ENCODE measurements around the gene CAPN15.

CAPN15 gene

GRCh38 chr16:572865-573650 is 45.5 kb downstream of the CAPN15 start:
- H3K4me3 ChIP-seq (ENCODE audit: low read length), result no peak overlapping the region
- no peaks in the 10 kb centered on the region for H3K36me3 ChIP-seq (ENCODE audit: control insufficient read depth, insufficient read depth, low read length)
- H3K4me1 ChIP-seq (ENCODE audit: control insufficient read depth, insufficient read depth, low read length), result peaks cover 26% of the 10 kb centered on the region
- no peak overlapping the region for H3K9ac ChIP-seq (ENCODE audit: low read length)
- H3K9me3 ChIP-seq (ENCODE audit: control insufficient read depth, low read length), result no peaks in the 10 kb centered on the region
- no peaks in the 10 kb centered on the region for H3K27me3 ChIP-seq (ENCODE audit: control insufficient read depth, insufficient read depth, low read length)

DNA sequence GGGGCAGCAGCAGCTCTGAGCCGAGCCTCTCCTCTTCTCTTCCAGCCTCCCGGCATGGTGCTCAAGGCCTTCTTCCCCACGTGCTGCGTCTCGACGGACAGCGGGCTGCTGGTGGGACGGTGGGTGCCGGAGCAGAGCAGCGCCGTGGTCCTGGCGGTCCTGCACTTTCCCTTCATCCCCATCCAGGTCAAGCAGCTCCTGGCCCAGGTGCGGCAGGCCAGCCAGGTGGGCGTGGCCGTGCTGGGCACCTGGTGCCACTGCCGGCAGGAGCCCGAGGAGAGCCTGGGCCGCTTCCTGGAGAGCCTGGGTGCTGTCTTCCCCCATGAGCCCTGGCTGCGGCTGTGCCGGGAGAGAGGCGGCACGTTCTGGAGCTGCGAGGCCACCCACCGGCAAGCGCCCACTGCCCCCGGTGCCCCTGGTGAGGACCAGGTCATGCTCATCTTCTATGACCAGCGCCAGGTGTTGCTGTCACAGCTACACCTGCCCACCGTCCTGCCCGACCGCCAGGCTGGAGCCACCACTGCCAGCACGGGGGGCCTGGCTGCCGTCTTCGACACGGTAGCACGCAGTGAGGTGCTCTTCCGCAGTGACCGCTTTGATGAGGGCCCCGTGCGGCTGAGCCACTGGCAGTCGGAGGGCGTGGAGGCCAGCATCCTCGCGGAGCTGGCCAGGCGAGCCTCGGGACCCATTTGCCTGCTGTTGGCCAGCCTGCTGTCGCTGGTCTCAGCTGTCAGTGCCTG is 46.7 kb downstream of the CAPN15 start:
- no peaks in the 10 kb centered on the region for H3K9me3 ChIP-seq (ENCODE audit: control insufficient read depth, low read length)
- H3K4me1 ChIP-seq (ENCODE audit: control insufficient read depth, insufficient read depth, low read length), result peaks cover 15% of the 10 kb centered on the region
- no peaks in the 10 kb centered on the region for H3K27me3 ChIP-seq (ENCODE audit: control insufficient read depth, insufficient read depth, low read length)
- no peak overlapping the region for H3K4me3 ChIP-seq (ENCODE audit: low read length)
- H3K36me3 ChIP-seq (ENCODE audit: control insufficient read depth, insufficient read depth, low read length), result no peaks in the 10 kb centered on the region
- H3K9ac ChIP-seq (ENCODE audit: low read length), result no peak overlapping the region

GRCh38 chr16:575354-576196 is 48.1 kb downstream of the CAPN15 start:
- H3K36me3 ChIP-seq (ENCODE audit: control insufficient read depth, insufficient read depth, low read length), result no peaks in the 10 kb centered on the region
- H3K4me3 ChIP-seq (ENCODE audit: low read length), result no peak overlapping the region
- no peaks in the 10 kb centered on the region for H3K9me3 ChIP-seq (ENCODE audit: control insufficient read depth, low read length)
- no peak overlapping the region for H3K9ac ChIP-seq (ENCODE audit: low read length)
- peaks cover 10% of the 10 kb centered on the region for H3K4me1 ChIP-seq (ENCODE audit: control insufficient read depth, insufficient read depth, low read length)
- H3K27me3 ChIP-seq (ENCODE audit: control insufficient read depth, insufficient read depth, low read length), result no peaks in the 10 kb centered on the region

DNA sequence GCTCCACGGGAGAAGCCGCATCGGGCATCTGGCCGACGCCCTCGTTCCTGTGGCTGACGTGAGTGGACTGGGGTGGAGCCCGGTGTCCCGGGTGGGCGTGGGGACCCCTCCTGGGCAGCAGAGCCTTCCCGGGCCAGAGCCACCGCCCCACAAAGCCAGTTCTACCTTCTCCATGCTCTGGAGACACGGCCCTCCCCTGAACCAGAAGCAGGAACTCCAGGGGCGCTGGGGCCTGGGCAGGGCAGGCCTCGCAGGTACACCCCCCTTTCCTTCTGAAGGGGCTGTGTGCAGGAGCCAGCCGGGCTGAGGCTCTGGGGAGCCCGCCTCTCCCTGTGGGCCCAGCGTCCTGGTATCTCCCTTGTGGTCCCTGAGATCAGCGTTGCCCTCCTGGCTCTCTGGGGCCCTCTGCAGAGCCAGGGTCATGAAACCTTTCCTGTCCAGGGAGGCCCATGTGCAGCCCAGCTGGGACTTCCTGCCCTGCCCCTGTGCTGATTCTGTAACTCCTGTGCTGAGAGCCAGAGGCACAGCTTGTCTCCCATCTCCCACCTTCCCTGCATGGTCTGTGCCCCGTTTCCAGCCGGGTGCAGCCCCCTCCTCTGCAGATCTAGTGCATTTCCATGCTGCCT is 48.8 kb downstream of the CAPN15 start:
- H3K4me1 ChIP-seq (ENCODE audit: control insufficient read depth, insufficient read depth, low read length), result peaks cover 2% of the 10 kb centered on the region
- H3K36me3 ChIP-seq (ENCODE audit: control insufficient read depth, insufficient read depth, low read length), result no peaks in the 10 kb centered on the region
- H3K9me3 ChIP-seq (ENCODE audit: control insufficient read depth, low read length), result no peaks in the 10 kb centered on the region
- no peak overlapping the region for H3K9ac ChIP-seq (ENCODE audit: low read length)
- H3K27me3 ChIP-seq (ENCODE audit: control insufficient read depth, insufficient read depth, low read length), result no peaks in the 10 kb centered on the region
- no peak overlapping the region for H3K4me3 ChIP-seq (ENCODE audit: low read length)

DNA sequence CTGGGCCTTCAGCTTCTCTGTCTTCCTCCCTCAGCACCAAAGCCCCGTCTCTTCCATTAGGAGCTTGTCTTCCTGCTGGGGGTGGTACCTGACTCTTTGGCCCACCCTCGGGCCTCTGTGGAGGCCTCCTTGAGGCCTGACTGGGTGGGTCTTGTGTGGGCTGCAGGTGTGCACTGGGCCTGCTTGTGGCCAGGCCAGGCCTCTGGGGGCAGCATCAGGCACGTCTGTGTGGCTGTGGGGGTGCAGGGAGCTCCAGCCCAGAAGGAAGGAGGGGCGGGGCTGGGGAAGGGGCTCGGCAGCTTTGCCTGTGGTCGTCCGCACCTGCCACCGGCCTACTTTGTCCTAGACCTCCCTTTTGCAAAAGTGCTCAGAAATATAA is 49.3 kb downstream of the CAPN15 start:
- Histone ChIP-seq H3K36me3 (ENCODE audit: control insufficient read depth, insufficient read depth, low read length) (no peaks in the 10 kb centered on the region), H3K9ac (ENCODE audit: low read length) (no peak overlapping the region)

GRCh38 chr16:577796-578195 is 50.3 kb downstream of the CAPN15 start:
- no peaks in the 10 kb centered on the region for H3K4me1 ChIP-seq (ENCODE audit: control insufficient read depth, insufficient read depth, low read length)
- H3K4me3 ChIP-seq (ENCODE audit: low read length), result no peak overlapping the region
- no peak overlapping the region for H3K9ac ChIP-seq (ENCODE audit: low read length)
- H3K9me3 ChIP-seq (ENCODE audit: control insufficient read depth, low read length), result no peaks in the 10 kb centered on the region
- H3K36me3 ChIP-seq (ENCODE audit: control insufficient read depth, insufficient read depth, low read length), result no peaks in the 10 kb centered on the region
- no peaks in the 10 kb centered on the region for H3K27me3 ChIP-seq (ENCODE audit: control insufficient read depth, insufficient read depth, low read length)

More for the DNA sequence above, 49.3 kb downstream of the CAPN15 start:
- no peak overlapping the region for H3K4me3 ChIP-seq (ENCODE audit: low read length)
- H3K9me3 ChIP-seq (ENCODE audit: control insufficient read depth, low read length), result no peaks in the 10 kb centered on the region
- no peaks in the 10 kb centered on the region for H3K27me3 ChIP-seq (ENCODE audit: control insufficient read depth, insufficient read depth, low read length)
- no peaks in the 10 kb centered on the region for H3K4me1 ChIP-seq (ENCODE audit: control insufficient read depth, insufficient read depth, low read length)

GRCh38 chr16:578232-578869 is 50.8 kb downstream of the CAPN15 start:
- Histone ChIP-seq H3K9me3 (ENCODE audit: control insufficient read depth, low read length) (no peaks in the 10 kb centered on the region), H3K4me3 (ENCODE audit: low read length) (no peak overlapping the region), H3K27me3 (ENCODE audit: control insufficient read depth, insufficient read depth, low read length) (no peaks in the 10 kb centered on the region), H3K9ac (ENCODE audit: low read length) (no peak overlapping the region), H3K36me3 (ENCODE audit: control insufficient read depth, insufficient read depth, low read length) (no peaks in the 10 kb centered on the region), H3K4me1 (ENCODE audit: control insufficient read depth, insufficient read depth, low read length) (no peaks in the 10 kb centered on the region)

DNA sequence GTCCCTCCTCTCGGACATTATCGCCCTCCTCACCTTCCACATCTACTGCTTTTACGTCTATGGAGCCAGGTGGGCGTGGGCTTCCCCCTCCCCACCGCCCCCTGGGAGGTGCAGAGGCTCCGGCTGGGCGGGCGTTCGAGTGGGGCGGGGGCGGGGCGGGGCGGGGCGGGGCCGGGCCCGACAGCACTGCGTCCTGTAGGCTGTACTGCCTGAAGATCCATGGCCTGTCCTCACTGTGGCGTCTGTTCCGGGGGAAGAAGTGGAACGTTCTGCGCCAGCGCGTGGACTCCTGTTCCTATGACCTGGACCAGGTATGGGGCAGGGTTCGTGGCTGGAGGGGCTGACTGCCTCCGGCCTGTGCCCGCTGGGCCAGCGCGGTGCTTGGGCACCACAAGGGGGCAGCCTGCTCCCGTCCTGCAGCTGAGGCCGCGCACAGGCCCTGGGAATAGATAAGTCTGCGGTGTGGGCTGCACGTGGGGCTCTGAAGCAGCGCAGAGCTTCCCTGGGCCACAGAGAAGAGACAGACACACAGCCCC is 51.4 kb downstream of the CAPN15 start:
- Histone ChIP-seq H3K9me3 (ENCODE audit: control insufficient read depth, low read length) (no peaks in the 10 kb centered on the region), H3K4me1 (ENCODE audit: control insufficient read depth, insufficient read depth, low read length) (no peaks in the 10 kb centered on the region), H3K4me3 (ENCODE audit: low read length) (no peak overlapping the region), H3K9ac (ENCODE audit: low read length) (no peak overlapping the region), H3K27me3 (ENCODE audit: control insufficient read depth, insufficient read depth, low read length) (no peaks in the 10 kb centered on the region), H3K36me3 (ENCODE audit: control insufficient read depth, insufficient read depth, low read length) (no peaks in the 10 kb centered on the region)

- Histone ChIP-seq H3K4me1 (ENCODE audit: control insufficient read depth, insufficient read depth, low read length) (peaks cover 2% of the 10 kb centered on the region), H3K9ac (ENCODE audit: low read length) (no peak overlapping the region), H3K4me3 (ENCODE audit: low read length) (no peak overlapping the region), H3K9me3 (ENCODE audit: control insufficient read depth, low read length) (no peaks in the 10 kb centered on the region), H3K27me3 (ENCODE audit: control insufficient read depth, insufficient read depth, low read length) (peaks cover 2% of the 10 kb centered on the region), H3K36me3 (ENCODE audit: control insufficient read depth, insufficient read depth, low read length) (no peaks in the 10 kb centered on the region)
These were observed 52.8 kb downstream of the CAPN15 start for GRCh38 chr16:580141-580945.

DNA sequence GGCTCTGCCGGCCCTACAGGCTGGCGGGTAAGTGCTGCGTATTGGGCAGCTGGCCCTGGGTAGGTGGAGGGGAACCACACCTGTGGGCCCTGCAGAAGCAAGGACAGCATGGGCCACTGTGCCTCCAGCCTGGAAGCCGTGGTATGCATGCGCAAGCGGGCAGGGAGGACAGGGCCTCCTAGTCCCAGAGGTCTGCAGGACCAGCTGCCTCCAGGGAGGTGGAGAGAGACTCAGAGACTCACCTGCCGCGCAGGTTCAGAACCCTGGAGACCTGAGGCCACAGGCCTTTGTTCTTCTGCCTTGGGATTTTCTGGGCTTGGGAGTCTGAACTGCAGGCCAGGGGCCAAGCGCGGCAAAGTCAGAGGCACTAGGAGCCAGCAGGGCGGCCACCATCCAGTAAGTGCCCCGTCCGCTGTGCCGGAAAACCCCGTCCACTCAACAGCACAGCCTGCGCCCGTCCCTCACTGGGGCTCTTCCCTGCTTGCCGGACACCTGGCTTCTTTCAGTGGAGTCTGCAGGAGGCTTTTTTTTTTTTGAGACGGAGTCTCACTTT is 53.5 kb downstream of the CAPN15 start:
- Histone ChIP-seq H3K4me3 (ENCODE audit: low read length) (no peak overlapping the region), H3K9ac (ENCODE audit: low read length) (no peak overlapping the region), H3K27me3 (ENCODE audit: control insufficient read depth, insufficient read depth, low read length) (peaks cover 6% of the 10 kb centered on the region), H3K36me3 (ENCODE audit: control insufficient read depth, insufficient read depth, low read length) (no peaks in the 10 kb centered on the region), H3K9me3 (ENCODE audit: control insufficient read depth, low read length) (no peaks in the 10 kb centered on the region), H3K4me1 (ENCODE audit: control insufficient read depth, insufficient read depth, low read length) (peaks cover 5% of the 10 kb centered on the region)
